Neural progenitor cell (in vitro differentiated cells): ENCODE measurements around the gene RAI1.

ENCODE experiments used
- EZH2 ChIP-seq: fragments of 200-600 bp; sonication (generic); IDR thresholded peaks from 2 replicates; pipeline ENCODE4 v1.6.1; 2017; ENCODE audit warnings: antibody characterized with exemption, mild to moderate bottlenecking, moderate library complexity
- EZH2phosphoT487 ChIP-seq: fragments of 200-600 bp; sonication (generic); IDR thresholded peaks from 2 replicates; pipeline ENCODE4 v1.6.1; 2017; ENCODE audit warnings: antibody characterized with exemption
- TF ChIP-seq, protein P1 (sequence below): fragments of 200-600 bp; sonication (generic); IDR thresholded peaks from 2 replicates; pipeline ENCODE4 v1.5.1; 2017; ENCODE audit warnings: antibody characterized with exemption, mild to moderate bottlenecking

DNA sequence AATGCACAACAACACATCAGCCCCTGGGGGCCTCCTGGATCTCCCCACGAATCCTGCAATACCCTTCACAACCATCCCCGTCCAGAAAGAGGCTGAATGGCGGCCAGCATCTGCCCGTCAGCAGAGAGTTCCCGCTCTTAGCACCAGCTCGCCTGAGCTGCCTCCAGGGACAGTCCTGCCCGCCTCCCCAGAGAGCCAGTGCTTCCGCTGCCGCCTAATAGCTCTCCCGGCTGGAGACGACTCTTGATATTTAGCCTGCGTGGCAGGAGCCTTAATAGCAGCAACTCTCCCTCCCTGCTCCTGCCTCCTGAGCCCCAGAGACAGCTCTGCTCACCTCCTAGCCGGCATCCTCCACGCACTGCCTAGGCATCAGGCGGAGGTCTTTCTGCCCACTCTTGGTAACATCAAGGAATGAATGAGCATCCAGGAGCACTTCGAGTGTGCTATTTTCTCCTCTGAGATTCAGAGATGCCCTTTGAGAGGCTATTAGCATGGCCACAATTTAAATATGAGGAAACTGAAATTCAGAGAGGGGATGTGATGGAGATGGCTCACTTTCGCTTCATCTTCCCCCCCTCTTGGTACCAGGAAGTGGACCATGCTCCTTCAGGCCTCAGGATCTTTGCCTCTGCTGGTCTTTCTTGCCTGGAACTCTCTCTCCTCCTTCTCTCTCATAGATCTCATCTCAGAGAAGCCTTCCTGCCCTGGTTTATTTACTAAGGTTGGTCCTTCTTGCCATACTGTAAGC lies 67.9 kb downstream of the RAI1 start:
- TF ChIP-seq, protein P1, sequence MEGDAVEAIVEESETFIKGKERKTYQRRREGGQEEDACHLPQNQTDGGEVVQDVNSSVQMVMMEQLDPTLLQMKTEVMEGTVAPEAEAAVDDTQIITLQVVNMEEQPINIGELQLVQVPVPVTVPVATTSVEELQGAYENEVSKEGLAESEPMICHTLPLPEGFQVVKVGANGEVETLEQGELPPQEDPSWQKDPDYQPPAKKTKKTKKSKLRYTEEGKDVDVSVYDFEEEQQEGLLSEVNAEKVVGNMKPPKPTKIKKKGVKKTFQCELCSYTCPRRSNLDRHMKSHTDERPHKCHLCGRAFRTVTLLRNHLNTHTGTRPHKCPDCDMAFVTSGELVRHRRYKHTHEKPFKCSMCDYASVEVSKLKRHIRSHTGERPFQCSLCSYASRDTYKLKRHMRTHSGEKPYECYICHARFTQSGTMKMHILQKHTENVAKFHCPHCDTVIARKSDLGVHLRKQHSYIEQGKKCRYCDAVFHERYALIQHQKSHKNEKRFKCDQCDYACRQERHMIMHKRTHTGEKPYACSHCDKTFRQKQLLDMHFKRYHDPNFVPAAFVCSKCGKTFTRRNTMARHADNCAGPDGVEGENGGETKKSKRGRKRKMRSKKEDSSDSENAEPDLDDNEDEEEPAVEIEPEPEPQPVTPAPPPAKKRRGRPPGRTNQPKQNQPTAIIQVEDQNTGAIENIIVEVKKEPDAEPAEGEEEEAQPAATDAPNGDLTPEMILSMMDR: no peak
- TF ChIP-seq EZH2: no peak
- TF ChIP-seq EZH2phosphoT487: no peak
